SK-N-SH treated with all-trans-retinoic acid at 6 μM for 48 hours (cell line): ENCODE results near the gene LONRF2.

Experiments
- ATAC-seq: fragments of 200-7000 bp; cut with Tn5 transposase; 3 replicates; pipeline ENCODE4 v1.9.1; 2020; ENCODE audit warnings: mild to moderate bottlenecking, moderate library complexity
- BACH2 ChIP-seq: fragments of 250-450 bp; sonication (Bioruptor Pico); IDR thresholded peaks from 2 replicates; pipeline ENCODE4 v1.9.0; 2021; ENCODE audit warnings: mild to moderate bottlenecking, borderline replicate concordance
- CSDC2 ChIP-seq: fragments of 250-450 bp; sonication (Bioruptor Pico); IDR thresholded peaks from 2 replicates; pipeline ENCODE4 v1.5.0; 2020; ENCODE audit warnings: mild to moderate bottlenecking, moderate library complexity
- ESRRG ChIP-seq: fragments of 250-450 bp; sonication (Bioruptor Pico); IDR thresholded peaks from 2 replicates; pipeline ENCODE4 v1.6.1; 2021; ENCODE audit warnings: mild to moderate bottlenecking
- GLIS3 ChIP-seq: fragments of 250-450 bp; sonication (Bioruptor Pico); IDR thresholded peaks from 2 replicates; pipeline ENCODE4 v1.5.0; 2020; ENCODE audit warnings: mild to moderate bottlenecking, moderate library complexity
- ISL1 ChIP-seq: fragments of 250-450 bp; sonication (Bioruptor Pico); IDR thresholded peaks from 2 replicates; pipeline ENCODE4 v2.1.2; 2022; ENCODE audit warnings: mild to moderate bottlenecking, moderate library complexity
- OSR1 ChIP-seq: fragments of 250-450 bp; sonication (Bioruptor Pico); IDR thresholded peaks from 2 replicates; pipeline ENCODE4 v1.8.0; 2022; ENCODE audit warnings: moderate library complexity, mild to moderate bottlenecking, inconsistent platforms
- PPARA ChIP-seq: fragments of 250-450 bp; sonication (Bioruptor Pico); IDR thresholded peaks from 2 replicates; pipeline ENCODE4 v1.5.0; 2020; ENCODE audit warnings: mild to moderate bottlenecking, borderline replicate concordance
- SNAI2 ChIP-seq: fragments of 250-450 bp; sonication (Bioruptor Pico); IDR thresholded peaks from 2 replicates; pipeline ENCODE4 v1.5.0; 2020; ENCODE audit warnings: mild to moderate bottlenecking, moderate library complexity
- TCF4 ChIP-seq: fragments of 250-450 bp; sonication (Bioruptor Pico); IDR thresholded peaks from 2 replicates; pipeline ENCODE4 v1.8.0; 2021; ENCODE audit warnings: mild to moderate bottlenecking, moderate library complexity, borderline replicate concordance
- TOX ChIP-seq: fragments of 250-450 bp; sonication (Bioruptor Pico); IDR thresholded peaks from 2 replicates; pipeline ENCODE4 v1.8.0; 2021; ENCODE audit warnings: mild to moderate bottlenecking, moderate library complexity, borderline replicate concordance
- ZC3H10 ChIP-seq: fragments of 250-450 bp; sonication (Bioruptor Pico); IDR thresholded peaks from 2 replicates; pipeline ENCODE4 v1.5.1; 2021; ENCODE audit warnings: mild to moderate bottlenecking, moderate library complexity
- ZFP3 ChIP-seq: fragments of 250-450 bp; sonication (Bioruptor Pico); IDR thresholded peaks from 2 replicates; pipeline ENCODE4 v1.5.0; 2020; ENCODE audit warnings: mild to moderate bottlenecking, moderate library complexity
- ZFP30 ChIP-seq: fragments of 450-650 bp; formaldehyde crosslinking; IDR thresholded peaks from 2 replicates; pipeline ENCODE4 v1.5.0; 2022; ENCODE audit warnings: mild to moderate bottlenecking, moderate library complexity
- ZNF565 ChIP-seq: fragments of 450-650 bp; formaldehyde crosslinking; conservative IDR thresholded peaks from 2 replicates; pipeline ENCODE4 v1.5.0; 2020; ENCODE audit warnings: low read depth, mild to moderate bottlenecking, moderate library complexity
- ZNF70 ChIP-seq: fragments of 450-650 bp; formaldehyde crosslinking; IDR thresholded peaks from 2 replicates; pipeline ENCODE4 v1.5.0; 2020; ENCODE audit warnings: mild to moderate bottlenecking, moderate library complexity
- ZNF8 ChIP-seq: fragments of 450-650 bp; formaldehyde crosslinking; IDR thresholded peaks from 2 replicates; pipeline ENCODE4 v1.5.0; 2020; ENCODE audit warnings: mild to moderate bottlenecking, moderate library complexity
- TF ChIP-seq, protein P1 (sequence below): fragments of 250-450 bp; sonication (Bioruptor Pico); IDR thresholded peaks from 2 replicates; pipeline ENCODE4 v1.5.0; 2020; ENCODE audit warnings: mild to moderate bottlenecking, moderate library complexity
- TF ChIP-seq, protein P2 (sequence below): fragments of 250-450 bp; sonication (Bioruptor Pico); IDR thresholded peaks from 2 replicates; pipeline ENCODE4 v1.5.1; 2020; ENCODE audit warnings: low read depth, mild to moderate bottlenecking, moderate library complexity
- TF ChIP-seq, protein P3 (sequence below): fragments of 250-450 bp; sonication (Bioruptor Pico); IDR thresholded peaks from 2 replicates; pipeline ENCODE4 v1.8.0; 2021; ENCODE audit warnings: low read depth, mild to moderate bottlenecking, moderate library complexity, borderline replicate concordance

LONRF2 gene

DNA sequence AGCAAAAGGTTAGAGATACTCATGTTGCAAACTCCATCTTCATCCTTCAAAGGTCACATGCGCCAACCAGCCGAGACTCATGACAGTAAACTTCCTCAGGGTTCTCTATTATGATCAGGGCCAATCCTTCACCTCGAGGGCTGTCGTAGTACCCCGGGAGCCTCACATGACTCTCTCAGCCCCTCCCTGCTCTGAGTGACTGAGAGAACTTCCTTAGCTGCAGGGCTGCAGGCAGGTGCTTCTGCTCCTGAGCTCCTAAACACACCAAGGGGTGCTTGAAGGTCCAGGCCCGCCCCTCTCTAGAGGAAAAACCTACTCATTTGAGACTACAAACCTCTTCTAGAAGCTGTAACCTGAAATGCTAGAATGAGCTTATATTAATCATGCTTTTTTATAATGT is 48.2 kb downstream of the LONRF2 start (continued):
- TF ChIP-seq, protein P1, sequence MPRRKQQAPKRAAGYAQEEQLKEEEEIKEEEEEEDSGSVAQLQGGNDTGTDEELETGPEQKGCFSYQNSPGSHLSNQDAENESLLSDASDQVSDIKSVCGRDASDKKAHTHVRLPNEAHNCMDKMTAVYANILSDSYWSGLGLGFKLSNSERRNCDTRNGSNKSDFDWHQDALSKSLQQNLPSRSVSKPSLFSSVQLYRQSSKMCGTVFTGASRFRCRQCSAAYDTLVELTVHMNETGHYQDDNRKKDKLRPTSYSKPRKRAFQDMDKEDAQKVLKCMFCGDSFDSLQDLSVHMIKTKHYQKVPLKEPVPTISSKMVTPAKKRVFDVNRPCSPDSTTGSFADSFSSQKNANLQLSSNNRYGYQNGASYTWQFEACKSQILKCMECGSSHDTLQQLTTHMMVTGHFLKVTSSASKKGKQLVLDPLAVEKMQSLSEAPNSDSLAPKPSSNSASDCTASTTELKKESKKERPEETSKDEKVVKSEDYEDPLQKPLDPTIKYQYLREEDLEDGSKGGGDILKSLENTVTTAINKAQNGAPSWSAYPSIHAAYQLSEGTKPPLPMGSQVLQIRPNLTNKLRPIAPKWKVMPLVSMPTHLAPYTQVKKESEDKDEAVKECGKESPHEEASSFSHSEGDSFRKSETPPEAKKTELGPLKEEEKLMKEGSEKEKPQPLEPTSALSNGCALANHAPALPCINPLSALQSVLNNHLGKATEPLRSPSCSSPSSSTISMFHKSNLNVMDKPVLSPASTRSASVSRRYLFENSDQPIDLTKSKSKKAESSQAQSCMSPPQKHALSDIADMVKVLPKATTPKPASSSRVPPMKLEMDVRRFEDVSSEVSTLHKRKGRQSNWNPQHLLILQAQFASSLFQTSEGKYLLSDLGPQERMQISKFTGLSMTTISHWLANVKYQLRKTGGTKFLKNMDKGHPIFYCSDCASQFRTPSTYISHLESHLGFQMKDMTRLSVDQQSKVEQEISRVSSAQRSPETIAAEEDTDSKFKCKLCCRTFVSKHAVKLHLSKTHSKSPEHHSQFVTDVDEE (CRISPR knock-in tag): no peak
- no peak for TF ChIP-seq TCF4 (CRISPR knock-in tag)
- no peak for TF ChIP-seq ZFP3 (CRISPR knock-in tag)
- TF ChIP-seq ZNF70 (CRISPR knock-in tag): no peak

DNA sequence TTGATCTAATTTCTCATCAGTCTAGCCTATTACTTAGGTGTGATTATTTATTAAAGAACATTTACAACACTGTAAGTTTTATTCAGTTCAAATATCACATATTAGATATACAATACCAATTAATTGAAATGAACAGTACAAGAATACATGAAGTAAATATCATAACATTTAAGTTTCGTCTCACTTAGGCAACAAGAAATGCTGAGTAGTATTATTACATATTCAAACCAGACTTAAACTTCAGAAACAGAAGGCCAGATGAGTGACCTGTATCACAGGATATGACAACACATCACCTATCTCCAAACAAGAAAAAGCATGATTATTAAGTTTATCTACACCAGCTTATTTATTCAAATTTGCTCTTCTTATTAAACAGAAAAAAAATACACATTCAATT is 48.9 kb downstream of the LONRF2 start:
- no peak for ATAC-seq
- TF ChIP-seq, protein P2, sequence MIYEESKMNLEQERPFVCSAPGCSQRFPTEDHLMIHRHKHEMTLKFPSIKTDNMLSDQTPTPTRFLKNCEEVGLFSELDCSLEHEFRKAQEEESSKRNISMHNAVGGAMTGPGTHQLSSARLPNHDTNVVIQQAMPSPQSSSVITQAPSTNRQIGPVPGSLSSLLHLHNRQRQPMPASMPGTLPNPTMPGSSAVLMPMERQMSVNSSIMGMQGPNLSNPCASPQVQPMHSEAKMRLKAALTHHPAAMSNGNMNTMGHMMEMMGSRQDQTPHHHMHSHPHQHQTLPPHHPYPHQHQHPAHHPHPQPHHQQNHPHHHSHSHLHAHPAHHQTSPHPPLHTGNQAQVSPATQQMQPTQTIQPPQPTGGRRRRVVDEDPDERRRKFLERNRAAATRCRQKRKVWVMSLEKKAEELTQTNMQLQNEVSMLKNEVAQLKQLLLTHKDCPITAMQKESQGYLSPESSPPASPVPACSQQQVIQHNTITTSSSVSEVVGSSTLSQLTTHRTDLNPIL: no peak
- no peak for TF ChIP-seq TCF4 (CRISPR knock-in tag)
- no peak for TF ChIP-seq ZNF8 (CRISPR knock-in tag)
- no peak for TF ChIP-seq GLIS3 (CRISPR knock-in tag)
- TF ChIP-seq ZNF70 (CRISPR knock-in tag): no peak
- TF ChIP-seq ESRRG (CRISPR knock-in tag): no peak
- TF ChIP-seq PPARA (CRISPR knock-in tag): no peak
- TF ChIP-seq, protein P3, sequence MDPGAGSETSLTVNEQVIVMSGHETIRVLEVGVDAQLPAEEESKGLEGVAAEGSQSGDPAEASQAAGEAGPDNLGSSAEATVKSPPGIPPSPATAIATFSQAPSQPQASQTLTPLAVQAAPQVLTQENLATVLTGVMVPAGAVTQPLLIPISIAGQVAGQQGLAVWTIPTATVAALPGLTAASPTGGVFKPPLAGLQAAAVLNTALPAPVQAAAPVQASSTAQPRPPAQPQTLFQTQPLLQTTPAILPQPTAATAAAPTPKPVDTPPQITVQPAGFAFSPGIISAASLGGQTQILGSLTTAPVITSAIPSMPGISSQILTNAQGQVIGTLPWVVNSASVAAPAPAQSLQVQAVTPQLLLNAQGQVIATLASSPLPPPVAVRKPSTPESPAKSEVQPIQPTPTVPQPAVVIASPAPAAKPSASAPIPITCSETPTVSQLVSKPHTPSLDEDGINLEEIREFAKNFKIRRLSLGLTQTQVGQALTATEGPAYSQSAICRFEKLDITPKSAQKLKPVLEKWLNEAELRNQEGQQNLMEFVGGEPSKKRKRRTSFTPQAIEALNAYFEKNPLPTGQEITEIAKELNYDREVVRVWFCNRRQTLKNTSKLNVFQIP (CRISPR knock-in tag): no peak
- TF ChIP-seq OSR1: no peak

DNA sequence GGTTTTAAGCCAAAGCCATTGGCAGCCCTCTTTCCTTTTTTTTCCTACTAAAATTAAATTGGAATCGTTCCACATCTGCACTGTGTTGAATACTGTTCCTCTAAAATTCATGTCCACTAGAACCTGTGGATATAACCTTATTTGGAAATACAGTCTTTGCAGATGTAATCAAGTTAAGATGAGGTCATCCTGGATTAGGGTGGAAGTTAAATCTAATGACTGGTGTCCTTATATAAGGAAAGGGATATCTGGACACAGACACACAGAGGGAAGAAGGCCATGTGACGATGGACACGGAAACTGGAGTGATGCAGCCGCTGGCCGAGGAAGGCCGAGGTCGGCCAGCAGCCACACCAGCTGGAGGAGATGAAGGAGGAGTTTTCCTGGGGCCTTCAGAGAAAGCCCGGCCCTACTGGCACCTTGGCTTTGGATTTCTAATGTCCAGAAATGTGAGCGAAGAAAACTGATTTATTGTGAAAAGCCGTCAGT is 49.4 kb downstream of the LONRF2 start:
- TF ChIP-seq TCF4 (CRISPR knock-in tag) (0 out of 2 replicates have a peak, but pooled peaks have one; percentile 26), TOX (CRISPR knock-in tag) (no peak), ISL1 (CRISPR knock-in tag) (peak; percentile 60), CSDC2 (CRISPR knock-in tag) (peak; percentile 92), SNAI2 (CRISPR knock-in tag) (peak; percentile 60), GLIS3 (CRISPR knock-in tag) (0 out of 2 replicates have a peak, but pooled peaks have one; percentile 55), PPARA (CRISPR knock-in tag) (no peak), ZFP3 (CRISPR knock-in tag) (peak; percentile 83)
- TF ChIP-seq, protein P2: peak; percentile 68
- peak; percentile 82 for ATAC-seq

DNA sequence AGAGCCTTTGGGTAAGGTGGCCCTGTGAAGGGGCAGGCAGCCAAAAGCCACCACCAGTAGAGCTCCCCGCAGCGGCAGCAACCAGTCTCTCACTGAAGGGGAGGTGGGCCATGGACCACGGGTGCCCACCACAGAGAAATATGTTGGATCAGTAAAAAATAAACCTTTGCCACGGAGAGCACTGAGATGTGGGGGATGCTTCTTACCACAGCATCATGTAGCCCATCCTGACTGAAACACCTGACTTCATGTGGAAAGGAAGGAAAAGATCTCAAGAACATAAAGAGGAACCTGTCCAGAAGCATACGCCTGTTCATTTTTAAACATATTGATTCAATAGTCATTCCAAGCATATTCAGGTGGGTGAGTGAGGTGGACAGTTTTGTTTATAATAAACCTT is 51.1 kb downstream of the LONRF2 start:
- no peak for ATAC-seq
- TF ChIP-seq ZNF565 (CRISPR knock-in tag) (no peak), GLIS3 (CRISPR knock-in tag) (no peak), ZC3H10 (CRISPR knock-in tag) (no peak)

DNA sequence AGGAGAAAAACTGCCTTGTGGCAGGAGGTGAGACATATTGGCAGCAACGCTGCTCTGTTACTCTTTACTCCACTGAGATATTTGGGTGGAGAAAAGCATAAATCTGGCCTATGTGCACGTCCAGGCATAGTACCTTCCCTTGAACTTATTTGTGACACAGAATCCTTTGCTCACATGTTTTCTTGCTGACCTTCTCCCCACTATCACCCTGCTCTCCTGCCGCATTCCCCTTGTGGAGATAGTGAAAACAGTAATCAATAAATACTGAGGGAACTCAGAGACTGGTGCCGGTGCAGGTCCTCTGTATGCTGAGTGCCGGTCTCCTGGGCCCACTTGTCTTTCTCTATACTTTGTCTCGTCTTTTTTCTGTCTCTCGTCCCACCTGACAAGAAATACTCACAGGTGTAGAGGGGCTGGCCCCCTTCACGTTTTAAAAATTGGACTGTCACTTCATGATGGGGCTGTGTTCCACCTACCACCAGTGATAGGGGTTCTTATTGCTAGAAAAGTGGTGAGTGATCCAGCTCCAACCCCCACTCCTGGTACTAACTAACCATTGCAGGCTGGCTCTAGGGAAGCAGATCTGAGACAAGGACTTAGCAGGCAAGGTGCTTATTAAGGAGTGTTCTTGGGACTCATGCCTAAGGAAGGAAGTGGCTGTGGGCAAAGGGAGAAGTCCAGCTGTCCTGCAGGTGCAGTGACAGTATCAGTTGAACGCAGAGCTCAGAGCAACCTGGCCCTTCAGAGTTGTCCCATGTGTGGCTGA is 51.7 kb downstream of the LONRF2 start:
- no peak for ATAC-seq
- TF ChIP-seq CSDC2 (CRISPR knock-in tag) (no peak), BACH2 (no peak), ZC3H10 (CRISPR knock-in tag) (no peak), GLIS3 (CRISPR knock-in tag) (no peak), SNAI2 (CRISPR knock-in tag) (no peak), ZFP30 (no peak), ISL1 (CRISPR knock-in tag) (no peak)
- TF ChIP-seq, protein P3 (CRISPR knock-in tag): no peak
- TF ChIP-seq, protein P1 (CRISPR knock-in tag): no peak
